Fibroblast of villous mesenchyme (primary cell): ENCODE data around the gene PATJ. TPM values are rescaled to one million over a fixed set of nuclear protein-coding genes. Genes with fewer than 3 reads are reported as not detected.
"Not testable (repeated sequence)": the region's sequence is repeated elsewhere in the genome, so short reads cannot be mapped to it uniquely, and the experiment has no call there.

Experiments used
- DNase-seq: peaks from one replicate; pipeline ENCODE4 v3.0.0-alpha.2; 2010; ENCODE audit warnings: low read depth
- H3K4me3 ChIP-seq: 2 replicates; pipeline ENCODE4 v1.5.1; 2011; ENCODE audit warnings: low read depth, mild to moderate bottlenecking, low read length
- total RNA-seq: library from RNA; depleted of rRNA; stranded (reverse); fragments of >200 nt; gene quantifications from 2 replicates; pipeline ENCODE4 v1.2.3, GENCODE V29; 2012
- TF ChIP-seq, protein P1 (sequence below): IDR thresholded peaks from 2 replicates; pipeline ENCODE4 v1.5.1; 2012; ENCODE audit warnings: low read depth, mild to moderate bottlenecking, low read length; ENCODE audit not compliant: insufficient read depth

The PATJ gene
- total RNA-seq, 1 donor, result 9.5 TPM

- no peak overlapping the region for H3K4me3 ChIP-seq
- TF ChIP-seq, protein P1, sequence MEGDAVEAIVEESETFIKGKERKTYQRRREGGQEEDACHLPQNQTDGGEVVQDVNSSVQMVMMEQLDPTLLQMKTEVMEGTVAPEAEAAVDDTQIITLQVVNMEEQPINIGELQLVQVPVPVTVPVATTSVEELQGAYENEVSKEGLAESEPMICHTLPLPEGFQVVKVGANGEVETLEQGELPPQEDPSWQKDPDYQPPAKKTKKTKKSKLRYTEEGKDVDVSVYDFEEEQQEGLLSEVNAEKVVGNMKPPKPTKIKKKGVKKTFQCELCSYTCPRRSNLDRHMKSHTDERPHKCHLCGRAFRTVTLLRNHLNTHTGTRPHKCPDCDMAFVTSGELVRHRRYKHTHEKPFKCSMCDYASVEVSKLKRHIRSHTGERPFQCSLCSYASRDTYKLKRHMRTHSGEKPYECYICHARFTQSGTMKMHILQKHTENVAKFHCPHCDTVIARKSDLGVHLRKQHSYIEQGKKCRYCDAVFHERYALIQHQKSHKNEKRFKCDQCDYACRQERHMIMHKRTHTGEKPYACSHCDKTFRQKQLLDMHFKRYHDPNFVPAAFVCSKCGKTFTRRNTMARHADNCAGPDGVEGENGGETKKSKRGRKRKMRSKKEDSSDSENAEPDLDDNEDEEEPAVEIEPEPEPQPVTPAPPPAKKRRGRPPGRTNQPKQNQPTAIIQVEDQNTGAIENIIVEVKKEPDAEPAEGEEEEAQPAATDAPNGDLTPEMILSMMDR, result peak; percentile 66
- DNase-seq, result peak; percentile 51
Observed at GRCh38 chr1:62175568-62176179, 433.4 kb downstream of the PATJ start.

DNA sequence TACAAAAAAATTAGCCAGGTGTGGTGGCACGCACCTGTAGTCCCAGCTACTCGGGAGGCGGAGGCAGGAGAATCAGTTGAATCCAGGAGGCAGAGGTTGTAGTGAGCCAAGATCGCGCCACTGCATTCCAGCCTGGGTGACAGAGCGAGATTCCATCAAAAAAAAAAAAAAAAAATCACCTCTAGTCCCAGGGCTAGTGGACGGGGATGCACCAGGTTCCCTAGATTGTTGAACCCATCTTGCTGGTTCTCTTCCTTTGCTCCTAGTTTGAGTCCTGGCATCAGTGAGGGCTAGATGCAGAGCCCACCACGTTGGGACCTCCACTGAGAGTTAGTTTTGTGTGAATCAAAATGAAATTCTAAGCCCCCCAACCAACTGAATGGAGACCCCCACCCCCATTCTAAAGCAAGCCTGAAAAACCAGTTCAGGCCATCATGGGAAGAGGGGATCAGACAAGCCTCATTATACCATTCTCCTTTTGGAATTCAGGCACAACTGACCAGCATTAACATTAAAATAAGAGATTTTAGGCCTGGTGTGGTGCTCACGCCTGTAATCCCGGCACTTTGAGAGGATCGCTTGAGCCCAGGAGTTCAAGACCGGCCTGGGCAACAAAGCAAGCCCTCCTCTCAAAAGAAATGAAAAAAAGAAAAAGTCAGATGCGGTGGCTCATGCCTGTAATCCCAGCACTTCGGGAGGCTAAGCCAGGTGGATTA, 434.5 kb downstream of the PATJ start:
- TF ChIP-seq, protein P1, result no peak
- H3K4me3 ChIP-seq, result no peak overlapping the region
- no peak for DNase-seq

GRCh38 chr1:62177621-62178020, 435.3 kb downstream of the PATJ start:
- H3K4me3 ChIP-seq, result no peak overlapping the region
- no peak for DNase-seq
- TF ChIP-seq, protein P1, result no peak

- no peak overlapping the region for H3K4me3 ChIP-seq
- TF ChIP-seq, protein P1, result no peak
- DNase-seq, result no peak
Observed at GRCh38 chr1:62178372-62178771, 436.1 kb downstream of the PATJ start.

GRCh38 chr1:62180054-62180453, 437.8 kb downstream of the PATJ start:
- DNase-seq, H3K4me3 ChIP-seq: not testable (repeated sequence)

GRCh38 chr1:62180639-62181038, 438.4 kb downstream of the PATJ start:
- no peak overlapping the region for H3K4me3 ChIP-seq
- TF ChIP-seq, protein P1, result no peak
- no peak for DNase-seq

DNA sequence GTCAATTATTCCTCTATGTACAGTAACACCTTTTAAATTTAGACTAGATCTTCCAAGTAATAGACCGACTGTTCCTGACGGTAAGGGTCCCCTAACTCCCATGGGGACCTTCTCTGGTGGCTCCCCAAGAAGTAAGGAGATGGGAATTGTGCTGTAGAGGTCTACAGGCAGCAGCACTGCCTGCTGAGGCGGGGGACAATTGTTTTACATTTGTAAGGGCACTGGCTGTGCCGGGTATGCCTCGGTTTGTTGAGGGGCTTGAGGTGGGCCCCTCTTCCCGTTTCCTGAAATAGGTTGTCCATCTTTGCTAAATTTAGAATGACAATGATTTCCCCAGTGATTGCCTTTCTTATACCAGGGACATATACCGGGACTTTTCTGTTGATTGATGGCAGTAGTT, 439.3 kb downstream of the PATJ start:
- TF ChIP-seq, protein P1, result no peak
- DNase-seq, result no peak
- H3K4me3 ChIP-seq, result no peak overlapping the region

- not testable (repeated sequence) for H3K4me3 ChIP-seq
Observed at GRCh38 chr1:62182157-62182556, 439.9 kb downstream of the PATJ start.

DNA sequence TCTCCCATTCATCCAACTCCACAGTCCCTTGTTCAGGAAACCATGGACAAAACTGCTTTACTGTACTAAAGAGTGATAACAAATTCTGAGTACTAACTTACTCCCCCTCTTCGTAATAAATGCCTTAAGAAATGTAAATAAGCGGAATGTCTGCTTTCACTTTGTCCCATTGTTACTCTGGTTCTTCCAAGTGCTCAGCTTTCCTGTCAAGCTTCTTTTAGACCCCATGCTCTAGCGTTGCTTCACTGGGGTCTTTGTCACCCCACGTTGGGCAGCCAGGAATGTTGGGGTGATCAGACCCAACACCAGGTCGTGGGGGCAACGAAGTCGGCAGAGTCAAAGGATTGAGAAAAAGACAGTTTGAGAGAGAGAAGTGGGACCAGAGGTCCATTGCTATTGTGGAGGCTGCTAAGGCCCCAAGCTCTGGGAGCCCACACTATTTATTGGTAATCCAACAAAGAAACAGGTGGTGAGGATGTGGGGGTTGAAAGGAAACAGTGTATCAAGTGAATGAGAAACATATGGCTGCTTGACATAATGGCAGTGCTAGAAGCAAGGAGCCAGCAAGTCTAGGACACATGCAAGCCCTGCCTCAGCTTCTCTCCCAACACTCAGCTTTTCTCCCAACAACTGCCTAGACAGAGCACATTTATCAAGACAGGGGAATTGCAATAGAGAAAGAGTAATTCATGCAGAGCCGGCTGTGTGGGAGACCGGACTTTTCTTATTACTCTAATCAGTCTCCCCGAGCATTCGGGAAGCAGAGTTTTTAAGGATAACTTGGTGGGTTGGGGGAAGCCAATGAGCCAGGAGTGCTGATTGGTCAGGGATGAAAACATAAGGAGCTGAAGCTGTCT, 441.1 kb downstream of the PATJ start:
- H3K4me3 ChIP-seq, result peak overlapping the region; percentile 33
- DNase-seq, result not testable (repeated sequence)

More at GRCh38 chr1:62182157-62182556, 439.9 kb downstream of the PATJ start:
- peak; percentile 43 for DNase-seq
